HEK293 (cell line): ENCODE results near the gene DNAJC27.

Experiments
- BCL11B ChIP-seq: fragments of 450-650 bp; formaldehyde crosslinking; IDR thresholded peaks from 2 replicates; pipeline ENCODE4 v1.5.1; 2016; ENCODE audit warnings: low read depth, missing biosample characterization, missing genetic modification characterization
- CTCF ChIP-seq: fragments of 450-650 bp; formaldehyde crosslinking; IDR thresholded peaks from 2 replicates; pipeline ENCODE4 v1.5.1; 2016; ENCODE audit warnings: missing biosample characterization, missing genetic modification characterization
- MZF1 ChIP-seq: fragments of 450-650 bp; formaldehyde crosslinking; IDR thresholded peaks from 2 replicates; pipeline ENCODE4 v1.5.1; 2017; ENCODE audit warnings: missing biosample characterization, missing genetic modification characterization, borderline replicate concordance
- PBX3 ChIP-seq: sonication (generic); formaldehyde crosslinking; IDR thresholded peaks from 2 replicates; pipeline ENCODE4 v1.8.1; 2022; ENCODE audit warnings: mild to moderate bottlenecking, moderate library complexity, missing genetic modification reagents
- SETDB1 ChIP-seq: IDR thresholded peaks from one replicate; pipeline ENCODE4 v1.6.1; 2017; ENCODE audit warnings: mild to moderate bottlenecking, low read length, moderate library complexity, mixed read lengths; ENCODE audit not compliant: insufficient read length
- ZIC2 ChIP-seq: fragments of 450-650 bp; formaldehyde crosslinking; IDR thresholded peaks from 2 replicates; pipeline ENCODE4 v1.5.1; 2016; ENCODE audit warnings: missing biosample characterization, missing genetic modification characterization
- ZNF274 ChIP-seq, 2 experiments: fragments of 200-500 bp in 1 of 2; fragments of 450-650 bp in 1 of 2; sonication (Bioruptor generic) in 1 of 2; formaldehyde crosslinking in 1 of 2; IDR thresholded peaks; 2 replicates each; pipeline versions ENCODE4 v1.5.1 to v1.6.1; 2014 to 2016; ENCODE audit warnings: borderline replicate concordance in 1 of 2, inconsistent platforms in 1 of 2, low read length in 1 of 2, missing biosample characterization in 1 of 2, missing genetic modification characterization in 1 of 2
- ZSCAN5A ChIP-seq: fragments of 450-650 bp; formaldehyde crosslinking; IDR thresholded peaks from 2 replicates; pipeline ENCODE4 v1.5.1; 2016; ENCODE audit warnings: missing biosample characterization, missing genetic modification characterization

- TF ChIP-seq PBX3 (CRISPR knock-in tag) (no peak), SETDB1 (no peak), CTCF (no peak), ZNF274 (IDR thresholded peaks at IDR 0.05; ENCODE audit: low read length) (no peak), ZNF274 (tag by site-specific recombination; IDR thresholded peaks at IDR 0.05; ENCODE audit: borderline replicate concordance) (no peak), ZSCAN5A (no peak), MZF1 (tag by site-specific recombination) (no peak), ZIC2 (no peak), BCL11B (tag by site-specific recombination) (no peak)
Observed at GRCh38 chr2:24893934-24894333, 77.8 kb downstream of the DNAJC27 start.
